ENCODE data around the gene QSER1.
"Not testable (repeated sequence)": the region's sequence is repeated elsewhere in the genome, so short reads cannot be mapped to it uniquely, and the experiment has no call there.

The QSER1 gene

GRCh38 chr11:32892355-32893092 is at the start of gene QSER1:
QSER1 (plus strand) TSS chr11:32892811; CDS start chr11:32893126, 315 bp downstream.
- Histone ChIP-seq H3K36me3 (ENCODE audit: control insufficient read depth, insufficient read depth, low read length) (no peaks in the 10 kb centered on the region), H3K4me1 (ENCODE audit: control insufficient read depth, insufficient read depth, low read length) (peaks cover 11% of the 10 kb centered on the region), H3K9ac (ENCODE audit: low read depth, low read length) (peak within 1 kb of the TSS; percentile 93), H3K9me3 (ENCODE audit: control insufficient read depth, insufficient read depth, low read length) (no peaks in the 10 kb centered on the region), H3K27me3 (ENCODE audit: control insufficient read depth, insufficient read depth, low read length) (no peaks in the 10 kb centered on the region), H3K4me3 (ENCODE audit: low read depth, low read length) (peak within 1 kb of the TSS; percentile 80)

GRCh38 chr11:32843544-32843943 is 49.1 kb upstream of the QSER1 start:
- Histone ChIP-seq H3K4me1 (ENCODE audit: control insufficient read depth, insufficient read depth, low read length) (no peaks in the 10 kb centered on the region), H3K4me3 (ENCODE audit: low read depth, low read length) (no peak overlapping the region), H3K9me3 (ENCODE audit: control insufficient read depth, insufficient read depth, low read length) (no peaks in the 10 kb centered on the region), H3K9ac (ENCODE audit: low read depth, low read length) (no peak overlapping the region), H3K36me3 (ENCODE audit: control insufficient read depth, insufficient read depth, low read length) (no peaks in the 10 kb centered on the region), H3K27me3 (ENCODE audit: control insufficient read depth, insufficient read depth, low read length) (no peaks in the 10 kb centered on the region)

DNA sequence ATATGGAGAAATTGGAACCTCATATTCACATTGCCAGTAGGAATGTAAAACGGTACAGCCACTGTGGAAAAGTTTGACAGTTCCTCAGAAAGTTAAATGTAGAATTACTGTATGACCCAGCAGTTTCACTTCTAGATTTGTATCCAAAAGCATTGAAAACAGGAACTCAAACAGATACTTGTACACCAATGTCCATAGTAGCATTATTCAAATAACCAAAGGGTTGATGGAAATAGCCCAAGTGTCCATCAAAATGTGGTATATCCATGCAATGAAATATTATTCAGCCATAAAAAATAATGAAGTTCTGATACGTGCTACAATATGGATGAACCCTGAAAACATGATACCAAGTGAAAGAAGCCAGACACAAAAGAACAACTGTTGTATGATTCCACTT is 45.1 kb upstream of the QSER1 start:
- Histone ChIP-seq H3K4me3 (ENCODE audit: low read depth, low read length) (no peak overlapping the region), H3K27me3 (ENCODE audit: control insufficient read depth, insufficient read depth, low read length) (no peaks in the 10 kb centered on the region), H3K4me1 (ENCODE audit: control insufficient read depth, insufficient read depth, low read length) (no peaks in the 10 kb centered on the region), H3K36me3 (ENCODE audit: control insufficient read depth, insufficient read depth, low read length) (no peaks in the 10 kb centered on the region), H3K9me3 (ENCODE audit: control insufficient read depth, insufficient read depth, low read length) (no peaks in the 10 kb centered on the region), H3K9ac (ENCODE audit: low read depth, low read length) (no peak overlapping the region)

DNA sequence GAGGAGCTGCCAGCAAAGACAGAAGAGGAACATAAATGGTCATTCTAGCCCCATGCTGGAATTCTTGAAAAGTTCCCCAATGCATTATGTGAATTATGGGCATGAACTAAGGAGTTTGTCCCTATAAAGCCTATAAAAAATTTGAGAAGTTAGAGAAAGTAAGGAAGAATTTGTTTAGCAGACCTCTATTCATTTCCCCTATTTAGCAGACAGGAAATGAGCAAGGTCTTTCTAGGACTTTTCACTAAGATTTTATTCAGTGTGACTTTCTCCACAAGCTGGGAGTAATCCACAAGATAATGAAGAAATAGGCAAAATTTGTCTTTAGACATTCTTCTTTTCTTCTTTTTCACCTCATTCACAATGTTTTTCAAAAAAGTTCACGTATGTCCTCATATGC is 42.9 kb upstream of the QSER1 start:
- H3K36me3 ChIP-seq (ENCODE audit: control insufficient read depth, insufficient read depth, low read length) = no peaks in the 10 kb centered on the region
- H3K4me3 ChIP-seq (ENCODE audit: low read depth, low read length) = no peak overlapping the region
- H3K4me1 ChIP-seq (ENCODE audit: control insufficient read depth, insufficient read depth, low read length) = no peaks in the 10 kb centered on the region
- H3K27me3 ChIP-seq (ENCODE audit: control insufficient read depth, insufficient read depth, low read length) = no peaks in the 10 kb centered on the region
- no peaks in the 10 kb centered on the region for H3K9me3 ChIP-seq (ENCODE audit: control insufficient read depth, insufficient read depth, low read length)
- no peak overlapping the region for H3K9ac ChIP-seq (ENCODE audit: low read depth, low read length)

GRCh38 chr11:32851251-32851650 is 41.4 kb upstream of the QSER1 start:
- H3K36me3 ChIP-seq (ENCODE audit: control insufficient read depth, insufficient read depth, low read length) = no peaks in the 10 kb centered on the region
- H3K9ac ChIP-seq (ENCODE audit: low read depth, low read length) = no peak overlapping the region
- H3K4me3 ChIP-seq (ENCODE audit: low read depth, low read length) = no peak overlapping the region
- H3K27me3 ChIP-seq (ENCODE audit: control insufficient read depth, insufficient read depth, low read length) = no peaks in the 10 kb centered on the region
- H3K9me3 ChIP-seq (ENCODE audit: control insufficient read depth, insufficient read depth, low read length) = no peaks in the 10 kb centered on the region
- no peaks in the 10 kb centered on the region for H3K4me1 ChIP-seq (ENCODE audit: control insufficient read depth, insufficient read depth, low read length)

DNA sequence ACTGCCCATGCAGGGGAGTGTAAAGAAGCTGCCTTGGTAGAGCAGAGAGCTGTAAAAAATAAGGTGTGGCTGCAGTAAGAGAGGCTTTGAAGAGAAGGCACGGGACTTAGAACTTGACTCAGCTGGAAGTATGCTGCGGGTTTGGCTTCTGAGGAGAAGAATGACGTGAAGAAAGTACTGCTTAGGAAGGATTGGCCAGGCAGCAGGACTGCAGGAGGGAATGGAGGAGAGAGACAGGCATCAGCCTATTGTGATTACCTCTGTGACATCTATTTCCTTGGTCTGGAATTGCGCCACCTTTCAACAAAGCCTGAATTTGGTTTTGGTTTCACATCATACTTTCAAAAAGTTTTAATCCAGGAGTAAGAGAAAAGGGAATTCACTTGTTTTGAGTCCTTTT is 40.4 kb upstream of the QSER1 start:
- Histone ChIP-seq H3K4me1 (ENCODE audit: control insufficient read depth, insufficient read depth, low read length) (no peaks in the 10 kb centered on the region), H3K27me3 (ENCODE audit: control insufficient read depth, insufficient read depth, low read length) (no peaks in the 10 kb centered on the region), H3K36me3 (ENCODE audit: control insufficient read depth, insufficient read depth, low read length) (no peaks in the 10 kb centered on the region), H3K9me3 (ENCODE audit: control insufficient read depth, insufficient read depth, low read length) (no peaks in the 10 kb centered on the region), H3K9ac (ENCODE audit: low read depth, low read length) (no peak overlapping the region), H3K4me3 (ENCODE audit: low read depth, low read length) (no peak overlapping the region)

GRCh38 chr11:32855601-32856000 is 37.0 kb upstream of the QSER1 start:
- H3K9ac ChIP-seq (ENCODE audit: low read depth, low read length) = no peak overlapping the region
- no peaks in the 10 kb centered on the region for H3K27me3 ChIP-seq (ENCODE audit: control insufficient read depth, insufficient read depth, low read length)
- H3K9me3 ChIP-seq (ENCODE audit: control insufficient read depth, insufficient read depth, low read length) = no peaks in the 10 kb centered on the region
- H3K4me1 ChIP-seq (ENCODE audit: control insufficient read depth, insufficient read depth, low read length) = no peaks in the 10 kb centered on the region
- no peaks in the 10 kb centered on the region for H3K36me3 ChIP-seq (ENCODE audit: control insufficient read depth, insufficient read depth, low read length)
- H3K4me3 ChIP-seq (ENCODE audit: low read depth, low read length) = no peak overlapping the region

DNA sequence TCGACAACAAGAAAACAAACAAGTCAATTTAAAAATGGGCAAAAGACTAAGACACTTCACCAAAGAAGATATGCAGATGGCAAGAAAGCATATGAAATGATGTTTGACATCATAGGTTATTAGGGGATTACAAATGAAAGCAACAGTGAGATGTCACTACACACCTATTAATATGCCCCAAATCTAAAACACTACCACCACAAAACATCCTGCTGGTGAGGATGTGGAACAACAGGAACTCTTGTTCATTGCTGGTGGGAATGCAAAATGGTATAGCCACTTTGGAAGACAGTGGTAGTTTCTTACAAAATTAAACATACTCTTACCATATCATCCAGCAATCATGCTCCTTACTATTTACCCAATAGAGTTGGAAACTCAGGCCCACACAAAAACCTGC is 33.9 kb upstream of the QSER1 start:
- Histone ChIP-seq H3K4me3 (ENCODE audit: low read depth, low read length) (no peak overlapping the region), H3K9ac (ENCODE audit: low read depth, low read length) (no peak overlapping the region), H3K27me3 (ENCODE audit: control insufficient read depth, insufficient read depth, low read length) (no peaks in the 10 kb centered on the region), H3K9me3 (ENCODE audit: control insufficient read depth, insufficient read depth, low read length) (no peaks in the 10 kb centered on the region), H3K4me1 (ENCODE audit: control insufficient read depth, insufficient read depth, low read length) (no peaks in the 10 kb centered on the region), H3K36me3 (ENCODE audit: control insufficient read depth, insufficient read depth, low read length) (no peaks in the 10 kb centered on the region)

DNA sequence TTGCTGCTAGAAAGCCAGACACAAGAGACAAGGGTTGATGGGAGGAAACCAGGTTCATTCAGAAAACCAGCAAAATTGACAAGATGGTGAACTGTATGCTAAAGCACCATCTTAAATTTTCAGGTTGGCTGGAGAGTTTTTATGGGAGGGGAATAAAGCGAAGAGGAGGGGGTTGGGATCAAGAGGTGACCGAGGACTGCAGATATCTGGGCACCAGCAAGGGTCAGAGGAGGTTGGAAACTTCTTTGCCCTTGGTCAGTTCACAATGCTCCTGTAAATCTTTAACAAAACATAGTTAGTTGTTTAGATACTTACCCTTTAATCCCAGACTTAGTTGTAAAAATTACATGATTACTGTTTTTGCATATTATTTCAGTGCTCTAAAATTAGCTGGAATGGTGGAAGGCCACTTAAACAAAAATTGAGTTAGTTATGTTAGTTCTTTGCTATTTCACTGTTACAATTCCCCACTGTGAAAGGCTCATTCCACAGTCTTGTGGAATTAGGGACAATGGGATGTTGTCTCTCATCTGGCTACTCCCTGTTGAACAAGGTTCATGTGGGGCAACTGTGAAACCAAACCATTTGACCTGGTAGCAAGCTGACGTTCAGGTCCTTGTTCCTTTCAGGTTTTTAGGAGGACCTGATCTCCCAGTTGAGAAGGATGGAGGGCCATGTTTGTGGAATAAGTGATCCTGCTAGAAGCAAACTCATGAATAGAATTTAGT is 30.6 kb upstream of the QSER1 start:
- H3K9me3 ChIP-seq (ENCODE audit: control insufficient read depth, insufficient read depth, low read length) = no peaks in the 10 kb centered on the region
- H3K27me3 ChIP-seq (ENCODE audit: control insufficient read depth, insufficient read depth, low read length) = no peaks in the 10 kb centered on the region
- no peak overlapping the region for H3K9ac ChIP-seq (ENCODE audit: low read depth, low read length)
- H3K4me3 ChIP-seq (ENCODE audit: low read depth, low read length) = no peak overlapping the region
- no peaks in the 10 kb centered on the region for H3K4me1 ChIP-seq (ENCODE audit: control insufficient read depth, insufficient read depth, low read length)
- no peaks in the 10 kb centered on the region for H3K36me3 ChIP-seq (ENCODE audit: control insufficient read depth, insufficient read depth, low read length)

GRCh38 chr11:32864555-32864954 is 28.1 kb upstream of the QSER1 start:
- Histone ChIP-seq H3K9ac (ENCODE audit: low read depth, low read length) (no peak overlapping the region), H3K9me3 (ENCODE audit: control insufficient read depth, insufficient read depth, low read length) (no peaks in the 10 kb centered on the region), H3K4me3 (ENCODE audit: low read depth, low read length) (no peak overlapping the region), H3K4me1 (ENCODE audit: control insufficient read depth, insufficient read depth, low read length) (no peaks in the 10 kb centered on the region), H3K36me3 (ENCODE audit: control insufficient read depth, insufficient read depth, low read length) (no peaks in the 10 kb centered on the region), H3K27me3 (ENCODE audit: control insufficient read depth, insufficient read depth, low read length) (no peaks in the 10 kb centered on the region)

GRCh38 chr11:32868752-32869151 is 23.9 kb upstream of the QSER1 start:
- not testable (repeated sequence) for H3K9me3 ChIP-seq (ENCODE audit: control insufficient read depth, insufficient read depth, low read length); H3K36me3 ChIP-seq (ENCODE audit: control insufficient read depth, insufficient read depth, low read length); H3K9ac ChIP-seq (ENCODE audit: low read depth, low read length); H3K4me1 ChIP-seq (ENCODE audit: control insufficient read depth, insufficient read depth, low read length); H3K27me3 ChIP-seq (ENCODE audit: control insufficient read depth, insufficient read depth, low read length); H3K4me3 ChIP-seq (ENCODE audit: low read depth, low read length)

DNA sequence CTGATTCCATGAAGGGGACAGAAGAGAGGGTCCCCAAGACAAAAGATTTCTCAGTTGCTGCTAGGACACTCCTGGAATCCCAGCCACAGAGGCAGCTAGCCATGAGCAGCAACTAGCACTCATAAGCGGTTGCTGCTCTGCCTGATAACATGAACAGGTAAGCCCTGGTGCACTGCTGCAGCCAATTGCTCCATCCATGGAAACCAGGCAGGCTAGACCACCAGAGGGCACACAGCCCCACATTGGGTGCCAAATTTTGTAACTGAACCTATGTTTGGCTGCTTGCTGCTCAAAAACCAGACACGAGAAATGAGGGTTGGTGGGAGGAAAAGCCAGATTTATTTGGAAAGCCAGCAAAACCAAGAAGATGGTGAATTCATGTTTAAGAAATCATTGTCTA is 21.9 kb upstream of the QSER1 start:
- no peak overlapping the region for H3K4me3 ChIP-seq (ENCODE audit: low read depth, low read length)
- no peaks in the 10 kb centered on the region for H3K9me3 ChIP-seq (ENCODE audit: control insufficient read depth, insufficient read depth, low read length)
- no peaks in the 10 kb centered on the region for H3K27me3 ChIP-seq (ENCODE audit: control insufficient read depth, insufficient read depth, low read length)
- H3K9ac ChIP-seq (ENCODE audit: low read depth, low read length) = no peak overlapping the region
- no peaks in the 10 kb centered on the region for H3K36me3 ChIP-seq (ENCODE audit: control insufficient read depth, insufficient read depth, low read length)
- H3K4me1 ChIP-seq (ENCODE audit: control insufficient read depth, insufficient read depth, low read length) = peaks cover 7% of the 10 kb centered on the region

Measured in iPS-15b (cell line).